Measurements from ENCODE around the gene ZC2HC1B. TPM values are rescaled to one million over a fixed set of nuclear protein-coding genes. Genes with fewer than 3 reads are reported as not detected.

ZC2HC1B gene
- total and polyA plus RNA-seq, 2 experiments from 2014 or later: not detected

- TF ChIP-seq EZH2phosphoT487 (IDR thresholded peaks at IDR 0.05; ENCODE audit: insufficient read depth, low read depth) (no peak), EZH2 (IDR thresholded peaks at IDR 0.05; ENCODE audit: insufficient read depth, poor library complexity, severe bottlenecking) (no peak)
- no peak overlapping the region for H3K4me3 ChIP-seq
- H3K9me3 ChIP-seq (ENCODE audit: low read depth): no peaks in the 10 kb centered on the region
- no peak overlapping the region for H3K27ac ChIP-seq
- H3K9me2 ChIP-seq (ENCODE audit: insufficient read depth): no peaks in the 10 kb centered on the region
- H3K27me3 ChIP-seq (replicated peaks; ENCODE audit: insufficient read depth): no peaks in the 10 kb centered on the region
- no peaks in the 10 kb centered on the region for H4K20me1 ChIP-seq (ENCODE audit: insufficient read depth)
- no peak overlapping the region for H3K4me2 ChIP-seq (ENCODE audit: unreplicated experiment)
- in situ Hi-C loops (cut with MboI): no loop called here
- no peaks in the 10 kb centered on the region for H3K4me1 ChIP-seq (ENCODE audit: insufficient read depth)
- no peak for DNase-seq
- 89 to 92% methylated on average over 3 of the region's 3 CpGs for WGBS, 2 experiments (ENCODE audit: low coverage in 1 of 2, low lambda C conversion rate in 2 of 2, missing lambda C conversion rate in 2 of 2)
- 0 out of 2 replicates have a peak, but pooled peaks cover 6% of the 10 kb centered on the region for H3F3A ChIP-seq (ENCODE audit: insufficient read depth)
- no peak overlapping the region for H3K9ac ChIP-seq
- no peaks in the 10 kb centered on the region for H3K36me3 ChIP-seq (ENCODE audit: low read depth)
- peaks cover 37% of the 10 kb centered on the region for H3K79me2 ChIP-seq (ENCODE audit: insufficient read depth)
- H2AFZ ChIP-seq: no peak overlapping the region
These were observed 112.6 kb downstream of the ZC2HC1B start for GRCh38 chr6:143976806-143977349.

GRCh38 chr6:143980921-143981320 is 116.6 kb downstream of the ZC2HC1B start:
- Histone ChIP-seq H4K20me1 (ENCODE audit: insufficient read depth) (no peaks in the 10 kb centered on the region), H3K27ac (no peak overlapping the region), H3K79me2 (ENCODE audit: insufficient read depth) (peaks cover 52% of the 10 kb centered on the region), H3K27me3 (replicated peaks; ENCODE audit: insufficient read depth) (no peaks in the 10 kb centered on the region), H3K4me1 (ENCODE audit: insufficient read depth) (no peaks in the 10 kb centered on the region), H3K9ac (no peak overlapping the region), H3K4me3 (no peak overlapping the region), H3K4me2 (ENCODE audit: unreplicated experiment) (no peak overlapping the region), H3K9me3 (ENCODE audit: low read depth) (no peaks in the 10 kb centered on the region), H3K9me2 (ENCODE audit: insufficient read depth) (no peaks in the 10 kb centered on the region), H2AFZ (no peak overlapping the region), H3K36me3 (ENCODE audit: low read depth) (no peaks in the 10 kb centered on the region), H3F3A (ENCODE audit: insufficient read depth) (0 out of 2 replicates have a peak, but pooled peaks cover 6% of the 10 kb centered on the region)
- WGBS, 2 experiments (ENCODE audit: low coverage in 1 of 2, low lambda C conversion rate in 2 of 2, missing lambda C conversion rate in 2 of 2): 93% methylated on average over 1 of the region's 1 CpG
- in situ Hi-C loops (cut with MboI): no loop called here
- no peak for DNase-seq
- TF ChIP-seq EZH2 (IDR thresholded peaks at IDR 0.05; ENCODE audit: insufficient read depth, poor library complexity, severe bottlenecking) (no peak), EZH2phosphoT487 (IDR thresholded peaks at IDR 0.05; ENCODE audit: insufficient read depth, low read depth) (no peak)

GRCh38 chr6:143982968-143983367 is 118.7 kb downstream of the ZC2HC1B start:
- Histone ChIP-seq H3K27ac (no peak overlapping the region), H3K9me3 (ENCODE audit: low read depth) (no peaks in the 10 kb centered on the region), H3K4me2 (ENCODE audit: unreplicated experiment) (no peak overlapping the region), H3K79me2 (ENCODE audit: insufficient read depth) (peaks cover 73% of the 10 kb centered on the region), H3K9me2 (ENCODE audit: insufficient read depth) (no peaks in the 10 kb centered on the region), H3K9ac (no peak overlapping the region), H3K27me3 (replicated peaks; ENCODE audit: insufficient read depth) (no peaks in the 10 kb centered on the region), H3K36me3 (ENCODE audit: low read depth) (no peaks in the 10 kb centered on the region; the same call in 1 of the 2 replicates), H3K4me1 (ENCODE audit: insufficient read depth) (no peaks in the 10 kb centered on the region), H2AFZ (no peak overlapping the region), H3K4me3 (no peak overlapping the region), H4K20me1 (ENCODE audit: insufficient read depth) (no peaks in the 10 kb centered on the region), H3F3A (ENCODE audit: insufficient read depth) (0 out of 2 replicates have a peak, but pooled peaks cover 6% of the 10 kb centered on the region)
- in situ Hi-C loops (cut with MboI): no loop called here
- TF ChIP-seq EZH2phosphoT487 (IDR thresholded peaks at IDR 0.05; ENCODE audit: insufficient read depth, low read depth) (no peak), EZH2 (IDR thresholded peaks at IDR 0.05; ENCODE audit: insufficient read depth, poor library complexity, severe bottlenecking) (no peak)
- no peak for DNase-seq
- WGBS, 2 experiments (ENCODE audit: low coverage in 1 of 2, low lambda C conversion rate in 2 of 2, missing lambda C conversion rate in 2 of 2): 65 to 67% methylated on average over 2 of the region's 2 CpGs

- no peaks in the 10 kb centered on the region for H3K27me3 ChIP-seq (replicated peaks; ENCODE audit: insufficient read depth)
- H3K4me1 ChIP-seq (ENCODE audit: insufficient read depth): no peaks in the 10 kb centered on the region
- H3K27ac ChIP-seq: no peak overlapping the region
- H3K4me2 ChIP-seq (ENCODE audit: unreplicated experiment): no peak overlapping the region
- H3K9ac ChIP-seq: no peak overlapping the region
- H4K20me1 ChIP-seq (ENCODE audit: insufficient read depth): no peaks in the 10 kb centered on the region
- H3K9me2 ChIP-seq (ENCODE audit: insufficient read depth): no peaks in the 10 kb centered on the region
- H3K36me3 ChIP-seq (ENCODE audit: low read depth): no peaks in the 10 kb centered on the region; the same call in 1 of the 2 replicates
- TF ChIP-seq EZH2phosphoT487 (IDR thresholded peaks at IDR 0.05; ENCODE audit: insufficient read depth, low read depth) (no peak), EZH2 (IDR thresholded peaks at IDR 0.05; ENCODE audit: insufficient read depth, poor library complexity, severe bottlenecking) (no peak)
- 49 to 65% methylated on average over 2 of the region's 2 CpGs for WGBS, 2 experiments (ENCODE audit: low coverage in 1 of 2, low lambda C conversion rate in 2 of 2, missing lambda C conversion rate in 2 of 2)
- in situ Hi-C loops (cut with MboI): no loop called here
- DNase-seq: no peak
- peaks cover 90% of the 10 kb centered on the region for H3K79me2 ChIP-seq (ENCODE audit: insufficient read depth)
- no peak overlapping the region for H2AFZ ChIP-seq
- H3K4me3 ChIP-seq: no peak overlapping the region
- H3F3A ChIP-seq (ENCODE audit: insufficient read depth): 0 out of 2 replicates have a peak, but pooled peaks cover 6% of the 10 kb centered on the region
- no peaks in the 10 kb centered on the region for H3K9me3 ChIP-seq (ENCODE audit: low read depth)
These were observed 120.4 kb downstream of the ZC2HC1B start for GRCh38 chr6:143984666-143985065.

All from GM23248 (cell line).